ENCODE data around the gene CCNE1.

- TF ChIP-seq EZH2 (IDR thresholded peaks at IDR 0.05; ENCODE audit: borderline replicate concordance, low read depth, low read length, poor library complexity, severe bottlenecking) (no peak), CTCF (conservative IDR thresholded peaks at IDR 0.05; ENCODE audit: low read depth, low read length) (no peak)
These were observed 26.4 kb upstream of the CCNE1 start for GRCh38 chr19:29785360-29785759.

All from A673 (cell line).